ENCODE results near the gene SPRN.
"Not testable (repeated sequence)": the region's sequence is repeated elsewhere in the genome, so short reads cannot be mapped to it uniquely, and the experiment has no call there.

The SPRN gene

DNA sequence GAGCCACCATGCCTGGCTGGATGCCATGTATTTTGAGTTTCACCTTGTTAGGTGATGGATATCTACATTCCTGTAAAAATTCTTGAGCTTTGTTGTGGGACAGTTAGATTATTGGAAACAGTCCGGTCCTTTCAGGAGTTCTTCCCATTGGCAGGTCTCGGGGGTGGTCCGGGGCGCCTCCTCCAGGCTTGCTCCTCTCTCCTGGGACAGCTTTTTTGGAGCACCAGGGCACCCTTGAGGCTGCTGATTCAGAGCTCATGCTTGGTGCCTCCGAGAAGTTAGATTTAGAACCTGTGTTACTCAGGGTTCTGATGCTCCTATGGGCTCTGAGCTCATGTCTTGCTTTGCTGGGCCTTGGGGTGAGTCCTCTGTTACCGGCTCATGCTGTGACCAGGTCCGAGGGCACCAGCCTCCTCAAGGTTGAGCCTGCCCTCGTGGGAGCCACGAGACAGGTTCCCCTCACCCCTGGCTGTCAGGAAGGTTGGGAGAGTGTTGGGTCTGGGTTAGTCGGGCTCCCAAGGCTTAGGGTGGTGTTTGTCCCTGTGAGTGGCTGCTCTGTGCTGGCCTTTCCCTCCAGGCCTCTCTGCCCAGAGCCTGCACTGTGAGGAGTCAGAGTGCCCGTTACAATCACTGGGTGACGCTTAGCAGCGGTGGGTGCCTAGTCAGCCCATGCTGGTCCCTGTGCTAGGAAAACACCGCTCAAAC lies 6.0 kb downstream of the SPRN start:
- no peak for DNase-seq (ENCODE audit: low read depth, low spot score)
- Histone ChIP-seq H3K36me3 (ENCODE audit: insufficient read depth, insufficient read length, low read length) (peaks cover 43% of the 10 kb centered on the region), H3K9ac (ENCODE audit: insufficient read length, low read depth) (no peak overlapping the region), H3K27me3 (ENCODE audit: insufficient read depth, insufficient read length) (peaks cover 4% of the 10 kb centered on the region), H3K4me3 (ENCODE audit: insufficient read length, low read depth) (no peak overlapping the region), H3K9me3 (ENCODE audit: insufficient read depth, low read length) (peaks cover 2% of the 10 kb centered on the region; the same call in 1 of the 2 replicates), H3K4me1 (ENCODE audit: insufficient read depth, insufficient read length) (no peaks in the 10 kb centered on the region)
- no peak for TF ChIP-seq YY1 (IDR thresholded peaks at IDR 0.05; ENCODE audit: insufficient read depth, insufficient read length)
- TF ChIP-seq SUZ12 (IDR thresholded peaks at IDR 0.05; ENCODE audit: extremely low read depth, insufficient read depth, insufficient read length), result no peak
- no peak for TF ChIP-seq ZNF274 (IDR thresholded peaks at IDR 0.05; ENCODE audit: low read depth, low read length)

DNA sequence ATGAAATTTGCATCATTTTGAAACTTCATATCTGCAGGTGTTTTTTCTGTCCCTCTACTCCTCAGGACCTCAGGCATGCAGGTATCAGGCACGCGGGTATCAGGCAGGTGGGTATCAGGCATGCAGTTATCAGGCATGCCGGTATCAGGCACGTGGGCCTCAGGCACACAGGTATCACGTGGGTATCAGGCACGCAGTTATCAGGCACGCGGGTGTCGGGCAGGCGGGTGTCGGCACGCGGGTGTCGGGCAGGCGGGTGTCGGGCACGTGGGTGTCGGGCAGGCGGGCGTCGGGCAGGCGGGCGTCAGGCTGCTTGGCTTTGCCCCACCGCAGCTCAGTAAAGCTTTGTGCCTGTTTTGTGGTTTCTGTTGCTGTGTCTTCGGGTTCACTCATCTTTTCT lies 8.7 kb downstream of the SPRN start:
- Histone ChIP-seq H3K27me3 (ENCODE audit: insufficient read depth, insufficient read length) (no peaks in the 10 kb centered on the region), H3K36me3 (ENCODE audit: insufficient read depth, insufficient read length, low read length) (peaks cover 49% of the 10 kb centered on the region), H3K9me3 (ENCODE audit: insufficient read depth, low read length) (peaks cover 28% of the 10 kb centered on the region), H3K4me1 (ENCODE audit: insufficient read depth, insufficient read length) (no peaks in the 10 kb centered on the region), H3K9ac (ENCODE audit: insufficient read length, low read depth) (no peak overlapping the region), H3K4me3 (ENCODE audit: insufficient read length, low read depth) (no peak overlapping the region)
- no peak for DNase-seq (ENCODE audit: low read depth, low spot score)
- TF ChIP-seq SUZ12 (IDR thresholded peaks at IDR 0.05; ENCODE audit: extremely low read depth, insufficient read depth, insufficient read length) (no peak), ZNF274 (IDR thresholded peaks at IDR 0.05; ENCODE audit: low read depth, low read length) (no peak), YY1 (IDR thresholded peaks at IDR 0.05; ENCODE audit: insufficient read depth, insufficient read length) (no peak)

DNA sequence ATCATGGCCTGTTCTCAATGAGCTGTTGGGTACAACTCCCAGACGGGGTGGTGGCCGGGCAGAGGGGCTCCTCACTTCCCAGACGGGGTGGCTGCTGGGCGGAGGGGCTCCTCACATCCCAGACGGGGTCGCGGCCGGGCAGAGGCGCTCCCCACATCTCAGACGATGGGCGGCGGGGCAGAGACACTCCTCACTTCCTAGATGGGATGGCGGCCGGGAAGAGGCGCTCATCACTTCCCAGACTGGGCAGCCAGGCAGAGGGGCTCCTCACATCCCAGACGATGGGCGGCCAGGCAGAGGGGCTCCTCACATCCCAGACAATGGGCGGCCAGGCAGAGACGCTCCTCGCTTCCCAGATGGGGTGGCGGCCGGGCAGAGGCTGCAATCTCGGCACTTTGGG lies 10.0 kb downstream of the SPRN start:
- Histone ChIP-seq H3K9me3 (ENCODE audit: insufficient read depth, low read length) (peaks cover 28% of the 10 kb centered on the region), H3K36me3 (ENCODE audit: insufficient read depth, insufficient read length, low read length) (peaks cover 45% of the 10 kb centered on the region)
- not testable (repeated sequence) for H3K4me3 ChIP-seq (ENCODE audit: insufficient read length, low read depth); DNase-seq (ENCODE audit: low read depth, low spot score); H3K4me1 ChIP-seq (ENCODE audit: insufficient read depth, insufficient read length); H3K9ac ChIP-seq (ENCODE audit: insufficient read length, low read depth); H3K27me3 ChIP-seq (ENCODE audit: insufficient read depth, insufficient read length)

DNA sequence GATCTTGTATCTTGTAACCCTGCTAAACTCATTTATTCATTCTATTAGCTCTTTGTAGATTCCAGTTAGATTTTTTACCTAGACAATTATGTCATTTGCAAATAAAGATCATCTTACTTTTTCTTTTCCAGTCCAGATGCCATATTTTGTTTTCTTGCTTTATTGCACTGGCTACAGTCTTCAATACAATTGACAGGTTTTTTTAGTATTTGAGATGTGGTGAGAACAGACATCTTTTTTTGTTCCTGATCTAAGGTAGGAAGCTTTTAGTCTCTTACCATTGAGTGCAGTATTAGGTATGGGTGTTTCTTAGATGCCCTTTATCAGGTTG lies 12.1 kb downstream of the SPRN start:
- H3K4me1 ChIP-seq (ENCODE audit: insufficient read depth, insufficient read length), result no peaks in the 10 kb centered on the region
- DNase-seq (ENCODE audit: low read depth, low spot score), result no peak
- H3K4me3 ChIP-seq (ENCODE audit: insufficient read length, low read depth), result no peak overlapping the region
- H3K9ac ChIP-seq (ENCODE audit: insufficient read length, low read depth), result no peak overlapping the region
- TF ChIP-seq YY1 (IDR thresholded peaks at IDR 0.05; ENCODE audit: insufficient read depth, insufficient read length) (no peak), SUZ12 (IDR thresholded peaks at IDR 0.05; ENCODE audit: extremely low read depth, insufficient read depth, insufficient read length) (no peak), ZNF274 (IDR thresholded peaks at IDR 0.05; ENCODE audit: low read depth, low read length) (no peak)
- no peaks in the 10 kb centered on the region for H3K27me3 ChIP-seq (ENCODE audit: insufficient read depth, insufficient read length)
- peaks cover 28% of the 10 kb centered on the region for H3K9me3 ChIP-seq (ENCODE audit: insufficient read depth, low read length)
- peaks cover 37% of the 10 kb centered on the region for H3K36me3 ChIP-seq (ENCODE audit: insufficient read depth, insufficient read length, low read length)

DNA sequence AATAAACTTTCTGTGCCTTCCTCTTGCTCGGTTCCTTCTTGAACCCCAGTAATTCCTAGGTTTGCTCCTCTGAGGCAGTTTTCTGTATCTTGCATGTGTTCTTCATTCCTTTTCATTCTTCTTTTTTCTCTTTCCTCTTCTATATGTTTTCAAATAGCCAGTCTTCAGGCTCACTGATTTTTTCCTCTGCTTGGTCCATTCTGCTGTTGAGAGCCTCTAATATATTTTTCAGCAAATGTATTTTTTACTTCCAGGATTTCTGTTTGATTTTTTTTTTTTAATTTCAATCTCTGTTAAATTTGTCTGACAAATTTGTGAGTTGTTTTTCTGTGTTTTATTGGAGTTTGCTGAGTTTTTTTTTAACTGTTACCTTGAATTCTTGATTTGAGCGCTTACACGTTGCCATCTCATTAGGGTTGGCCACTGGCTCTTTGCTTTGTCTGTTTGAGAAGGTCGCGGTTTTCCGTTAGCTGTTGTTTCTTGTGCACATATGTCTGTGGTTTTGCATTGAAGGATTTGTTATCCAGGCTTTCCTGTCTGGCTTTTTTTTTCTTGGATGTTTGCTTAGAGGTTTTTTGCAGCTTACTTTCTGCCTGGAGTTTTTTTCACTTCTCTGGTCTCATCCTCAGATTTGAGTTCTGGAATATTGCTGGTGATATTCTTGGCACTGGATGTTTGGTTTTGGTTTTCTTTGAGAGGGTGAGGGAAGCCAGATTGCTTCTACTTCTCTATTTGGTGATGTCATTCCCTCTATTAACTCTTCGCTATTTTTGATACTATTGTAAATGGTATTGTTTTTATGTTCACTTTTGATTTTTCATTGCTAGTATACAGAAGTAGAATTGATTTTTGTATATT lies 12.7 kb downstream of the SPRN start:
- no peak for TF ChIP-seq YY1 (IDR thresholded peaks at IDR 0.05; ENCODE audit: insufficient read depth, insufficient read length)
- TF ChIP-seq SUZ12 (IDR thresholded peaks at IDR 0.05; ENCODE audit: extremely low read depth, insufficient read depth, insufficient read length), result no peak
- TF ChIP-seq ZNF274 (IDR thresholded peaks at IDR 0.05; ENCODE audit: low read depth, low read length), result no peak
- no peaks in the 10 kb centered on the region for H3K4me1 ChIP-seq (ENCODE audit: insufficient read depth, insufficient read length)
- peaks cover 28% of the 10 kb centered on the region for H3K9me3 ChIP-seq (ENCODE audit: insufficient read depth, low read length)
- peaks cover 37% of the 10 kb centered on the region for H3K36me3 ChIP-seq (ENCODE audit: insufficient read depth, insufficient read length, low read length)
- no peak overlapping the region for H3K4me3 ChIP-seq (ENCODE audit: insufficient read length, low read depth)
- no peak overlapping the region for H3K9ac ChIP-seq (ENCODE audit: insufficient read length, low read depth)
- DNase-seq (ENCODE audit: low read depth, low spot score), result no peak
- no peaks in the 10 kb centered on the region for H3K27me3 ChIP-seq (ENCODE audit: insufficient read depth, insufficient read length)

DNA sequence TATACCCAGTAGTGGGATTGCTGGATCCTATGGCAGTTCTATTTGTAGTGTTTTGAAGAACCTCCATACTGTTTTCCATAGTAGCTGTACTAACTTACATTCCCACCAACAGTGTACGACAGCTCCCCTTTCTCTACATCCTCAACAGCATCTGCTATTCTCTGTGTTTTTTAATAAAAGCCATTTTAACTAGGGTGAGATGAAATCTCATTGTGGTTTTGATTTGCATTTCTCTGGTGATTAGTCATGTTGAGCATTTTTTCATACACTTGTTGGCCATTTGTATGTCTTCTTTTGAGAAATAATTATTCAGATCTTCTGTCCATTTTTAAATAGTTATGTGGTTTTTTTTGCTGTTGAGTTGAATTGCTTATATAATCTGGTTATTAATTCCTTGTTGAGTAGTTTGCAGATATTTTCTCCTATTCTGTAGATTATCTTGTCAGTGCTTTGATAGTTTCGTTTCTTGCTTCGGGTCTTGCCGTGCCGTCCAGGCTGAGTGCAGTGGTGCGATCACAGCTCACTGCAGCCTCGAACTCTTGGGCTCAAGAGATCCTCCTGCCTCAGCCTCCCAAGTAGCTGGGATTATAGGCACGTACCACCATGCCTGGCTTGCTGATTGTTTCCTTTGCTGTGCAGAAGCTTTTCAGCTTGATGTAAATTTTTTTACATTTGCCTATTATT lies 18.4 kb downstream of the SPRN start:
- no peak overlapping the region for H3K4me3 ChIP-seq (ENCODE audit: insufficient read length, low read depth)
- H3K27me3 ChIP-seq (ENCODE audit: insufficient read depth, insufficient read length), result no peaks in the 10 kb centered on the region
- H3K36me3 ChIP-seq (ENCODE audit: insufficient read depth, insufficient read length, low read length), result peaks cover 63% of the 10 kb centered on the region
- H3K4me1 ChIP-seq (ENCODE audit: insufficient read depth, insufficient read length), result no peaks in the 10 kb centered on the region
- TF ChIP-seq SUZ12 (IDR thresholded peaks at IDR 0.05; ENCODE audit: extremely low read depth, insufficient read depth, insufficient read length) (no peak), ZNF274 (IDR thresholded peaks at IDR 0.05; ENCODE audit: low read depth, low read length) (no peak), YY1 (IDR thresholded peaks at IDR 0.05; ENCODE audit: insufficient read depth, insufficient read length) (no peak)
- H3K9me3 ChIP-seq (ENCODE audit: insufficient read depth, low read length), result peaks cover 2% of the 10 kb centered on the region; the same call in 1 of the 2 replicates
- H3K9ac ChIP-seq (ENCODE audit: insufficient read length, low read depth), result no peak overlapping the region
- DNase-seq (ENCODE audit: low read depth, low spot score), result no peak

DNA sequence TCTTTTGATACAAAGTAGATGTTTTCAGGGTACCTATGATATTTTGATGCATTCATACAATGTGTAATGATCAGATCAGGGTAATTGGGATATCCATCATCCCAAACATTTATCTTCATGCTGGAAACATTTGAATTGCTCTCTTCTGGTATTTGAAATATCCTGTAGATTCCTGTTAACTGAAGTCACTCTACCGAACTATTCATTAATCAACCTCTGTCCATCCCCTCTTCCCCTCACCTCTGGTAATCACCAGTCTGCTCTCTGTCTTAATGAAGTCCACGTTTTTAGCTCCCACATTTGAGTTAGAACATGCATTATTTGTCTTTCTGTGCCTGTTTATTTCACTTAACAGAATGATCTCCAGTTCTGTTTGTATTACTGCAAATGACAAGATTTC lies 19.2 kb downstream of the SPRN start:
- Histone ChIP-seq H3K27me3 (ENCODE audit: insufficient read depth, insufficient read length) (no peaks in the 10 kb centered on the region), H3K4me3 (ENCODE audit: insufficient read length, low read depth) (no peak overlapping the region), H3K4me1 (ENCODE audit: insufficient read depth, insufficient read length) (no peaks in the 10 kb centered on the region), H3K36me3 (ENCODE audit: insufficient read depth, insufficient read length, low read length) (peaks cover 66% of the 10 kb centered on the region), H3K9ac (ENCODE audit: insufficient read length, low read depth) (no peak overlapping the region), H3K9me3 (ENCODE audit: insufficient read depth, low read length) (no peaks in the 10 kb centered on the region; the same call in 1 of the 2 replicates)
- DNase-seq (ENCODE audit: low read depth, low spot score), result no peak
- no peak for TF ChIP-seq ZNF274 (IDR thresholded peaks at IDR 0.05; ENCODE audit: low read depth, low read length)
- no peak for TF ChIP-seq SUZ12 (IDR thresholded peaks at IDR 0.05; ENCODE audit: extremely low read depth, insufficient read depth, insufficient read length)
- no peak for TF ChIP-seq YY1 (IDR thresholded peaks at IDR 0.05; ENCODE audit: insufficient read depth, insufficient read length)

Data from NT2/D1 (cell line).